ENCODE results near the gene MYBPC2.

MYBPC2 gene

DNA sequence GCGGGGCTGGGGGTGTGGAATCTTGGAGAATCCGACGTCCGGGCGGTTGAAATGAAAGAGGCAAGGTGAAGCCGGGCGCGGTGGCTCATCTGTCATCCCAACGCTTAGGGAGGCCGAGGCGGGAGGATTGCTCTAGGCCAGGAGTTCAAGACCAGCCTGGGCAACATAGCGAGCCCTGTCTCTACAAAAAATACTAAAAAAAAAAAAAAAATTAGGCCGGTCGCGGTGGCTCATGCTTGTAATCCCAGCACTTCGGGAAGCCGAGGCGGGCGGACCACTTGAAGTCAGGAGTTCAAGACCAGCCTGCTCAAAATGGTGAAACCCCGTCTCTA, 44.2 kb downstream of the MYBPC2 start:
- FAIRE-seq (no peak), DNase-seq (ENCODE audit: insufficient read length, low spot score) (no peak)
- TF ChIP-seq, protein P1, sequence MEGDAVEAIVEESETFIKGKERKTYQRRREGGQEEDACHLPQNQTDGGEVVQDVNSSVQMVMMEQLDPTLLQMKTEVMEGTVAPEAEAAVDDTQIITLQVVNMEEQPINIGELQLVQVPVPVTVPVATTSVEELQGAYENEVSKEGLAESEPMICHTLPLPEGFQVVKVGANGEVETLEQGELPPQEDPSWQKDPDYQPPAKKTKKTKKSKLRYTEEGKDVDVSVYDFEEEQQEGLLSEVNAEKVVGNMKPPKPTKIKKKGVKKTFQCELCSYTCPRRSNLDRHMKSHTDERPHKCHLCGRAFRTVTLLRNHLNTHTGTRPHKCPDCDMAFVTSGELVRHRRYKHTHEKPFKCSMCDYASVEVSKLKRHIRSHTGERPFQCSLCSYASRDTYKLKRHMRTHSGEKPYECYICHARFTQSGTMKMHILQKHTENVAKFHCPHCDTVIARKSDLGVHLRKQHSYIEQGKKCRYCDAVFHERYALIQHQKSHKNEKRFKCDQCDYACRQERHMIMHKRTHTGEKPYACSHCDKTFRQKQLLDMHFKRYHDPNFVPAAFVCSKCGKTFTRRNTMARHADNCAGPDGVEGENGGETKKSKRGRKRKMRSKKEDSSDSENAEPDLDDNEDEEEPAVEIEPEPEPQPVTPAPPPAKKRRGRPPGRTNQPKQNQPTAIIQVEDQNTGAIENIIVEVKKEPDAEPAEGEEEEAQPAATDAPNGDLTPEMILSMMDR (IDR thresholded peaks at IDR 0.05; ENCODE audit: insufficient read depth, missing control alignments), result no peak

DNA sequence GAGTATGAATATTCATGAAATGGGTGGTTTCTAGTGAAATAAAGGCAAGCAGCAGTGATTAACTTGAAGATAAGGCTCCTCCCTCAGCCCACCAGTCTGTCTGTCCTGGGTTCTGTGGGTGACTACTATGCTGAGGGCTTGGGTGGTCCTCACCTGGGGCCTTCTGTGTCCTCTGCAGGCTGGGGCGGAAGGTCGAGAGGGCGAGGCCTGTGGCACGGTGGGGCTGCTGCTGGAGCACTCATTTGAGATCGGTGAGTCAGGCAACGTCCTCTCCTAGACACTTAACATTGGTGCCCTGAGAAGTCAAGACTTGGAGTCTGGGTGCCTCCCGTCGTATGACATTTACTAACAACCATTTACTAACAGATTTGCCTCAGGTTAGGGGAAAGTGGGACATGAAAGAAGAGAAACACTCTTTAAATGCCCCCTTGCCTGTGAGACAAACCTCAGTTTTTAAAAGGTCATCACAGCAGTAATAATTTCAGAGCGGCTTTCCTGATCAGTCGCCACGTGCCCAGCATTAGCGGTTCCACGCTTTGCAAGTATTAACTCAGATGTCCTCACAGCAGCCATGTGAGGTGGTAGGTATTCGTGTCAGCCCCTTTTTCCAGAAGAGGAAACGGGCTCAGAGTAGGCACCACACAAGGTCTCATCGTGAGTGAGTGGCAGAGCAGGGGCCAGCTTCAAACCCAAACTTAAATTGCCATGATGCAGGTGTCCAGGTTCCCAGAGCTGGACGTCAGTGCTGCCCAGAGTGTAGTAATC, 45.2 kb downstream of the MYBPC2 start:
- FAIRE-seq (no peak), DNase-seq (ENCODE audit: insufficient read length, low spot score) (no peak)
- TF ChIP-seq, protein P1 (IDR thresholded peaks at IDR 0.05; ENCODE audit: insufficient read depth, missing control alignments), result no peak

DNA sequence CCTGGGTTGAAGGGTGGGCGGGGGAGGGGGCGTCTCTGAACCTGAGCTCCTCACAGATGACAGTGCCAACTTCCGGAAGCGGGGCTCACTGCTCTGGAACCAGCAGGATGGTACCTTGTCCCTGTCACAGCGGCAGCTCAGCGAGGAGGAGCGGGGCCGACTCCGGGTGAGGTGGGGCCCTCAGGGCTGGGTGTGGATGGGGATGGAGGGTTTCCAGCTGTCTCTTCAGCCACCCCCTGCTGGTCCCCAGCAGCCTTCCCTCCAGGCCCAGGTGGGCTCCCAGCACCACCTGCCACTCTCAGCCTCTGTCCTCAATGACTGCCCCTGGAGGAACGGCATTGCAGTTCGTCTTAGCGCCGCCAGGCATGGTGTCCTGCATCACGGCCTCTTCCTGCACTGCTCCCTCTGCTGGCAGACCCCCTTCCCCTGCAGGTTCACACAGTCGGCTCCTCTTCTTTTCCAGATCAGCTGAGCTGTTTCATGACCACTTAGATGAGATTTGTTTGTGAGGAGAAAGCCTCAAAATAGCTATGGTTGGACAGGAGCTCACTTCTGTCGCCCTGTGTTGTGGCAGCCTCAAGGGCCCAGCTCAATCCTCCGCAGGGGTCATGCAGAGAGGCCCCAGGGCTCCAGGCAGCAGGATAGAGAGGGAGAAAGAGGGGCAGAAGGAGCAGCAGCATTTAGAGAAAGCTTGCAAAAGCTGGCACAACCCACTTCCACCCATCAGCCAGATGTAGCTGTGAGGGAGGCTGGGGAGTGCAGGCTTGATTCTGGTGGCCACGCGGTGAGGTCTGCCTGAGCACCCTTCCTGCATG, 46.4 kb downstream of the MYBPC2 start:
- DNase-seq (ENCODE audit: insufficient read length, low spot score) (no peak), FAIRE-seq (no peak)
- TF ChIP-seq, protein P1 (IDR thresholded peaks at IDR 0.05; ENCODE audit: insufficient read depth, missing control alignments), result peak; percentile 77

DNA sequence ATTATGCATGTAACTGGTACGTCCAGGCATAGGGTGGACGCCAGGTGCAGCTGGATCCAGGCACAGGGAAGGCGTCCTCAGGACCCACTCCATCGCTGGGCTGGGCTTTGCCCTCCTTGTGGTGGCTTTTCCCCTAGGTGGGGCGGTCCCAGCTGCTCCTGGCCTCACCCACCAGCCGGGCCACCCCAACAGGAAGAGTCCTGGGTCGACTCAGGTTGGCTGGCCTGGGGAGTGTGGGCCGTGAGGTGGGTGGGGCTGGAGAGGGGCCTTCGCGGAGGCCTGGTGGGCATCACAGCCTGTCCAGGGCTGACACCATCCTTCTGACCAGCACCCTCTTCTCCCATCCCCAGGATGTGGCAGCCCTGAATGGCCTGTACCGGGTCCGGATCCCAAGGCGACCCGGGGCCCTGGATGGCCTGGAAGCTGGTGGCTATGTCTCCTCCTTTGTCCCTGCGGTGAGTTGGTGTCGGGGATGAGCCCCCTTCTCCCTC, 47.1 kb downstream of the MYBPC2 start:
- TF ChIP-seq, protein P1 (IDR thresholded peaks at IDR 0.05; ENCODE audit: insufficient read depth, missing control alignments), result no peak
- FAIRE-seq (no peak), DNase-seq (ENCODE audit: insufficient read length, low spot score) (no peak)

DNA sequence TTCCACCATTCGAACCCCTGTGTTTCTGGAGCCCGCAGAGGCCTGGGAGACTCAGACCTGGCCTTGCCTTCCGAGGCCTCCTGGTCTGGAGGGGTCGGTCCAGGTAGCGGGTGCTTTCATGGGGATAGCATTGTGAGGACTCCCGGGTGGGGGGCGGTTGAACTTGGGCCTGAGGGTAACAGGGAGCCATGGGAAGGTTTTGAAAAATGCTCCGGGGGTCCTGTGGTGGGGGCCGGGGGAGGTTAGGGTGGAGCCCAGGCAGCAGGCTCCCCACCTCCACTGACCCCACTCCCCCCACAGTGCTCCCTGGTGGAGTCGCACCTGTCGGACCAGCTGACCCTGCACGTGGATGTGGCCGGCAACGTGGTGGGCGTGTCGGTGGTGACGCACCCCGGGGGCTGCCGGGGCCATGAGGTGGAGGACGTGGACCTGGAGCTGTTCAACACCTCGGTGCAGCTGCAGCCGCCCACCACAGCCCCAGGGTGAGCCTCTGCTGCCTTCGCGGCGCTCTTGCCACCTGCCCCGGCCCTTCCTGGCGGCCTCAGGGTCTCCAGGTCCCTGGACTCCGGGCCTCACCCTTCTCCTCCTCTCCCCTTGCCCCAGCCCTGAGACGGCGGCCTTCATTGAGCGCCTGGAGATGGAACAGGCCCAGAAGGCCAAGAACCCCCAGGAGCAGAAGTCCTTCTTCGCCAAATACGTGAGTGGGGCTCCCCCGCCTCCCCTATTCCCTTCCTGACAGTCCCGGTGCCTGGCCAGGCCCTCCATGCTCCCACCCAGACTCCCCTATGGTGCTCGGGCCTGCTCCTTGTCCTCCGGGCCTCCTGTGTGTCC, 47.8 kb downstream of the MYBPC2 start:
- TF ChIP-seq, protein P1 (IDR thresholded peaks at IDR 0.05; ENCODE audit: insufficient read depth, missing control alignments), result no peak
- FAIRE-seq, result no peak
- DNase-seq (ENCODE audit: insufficient read length, low spot score), result no peak

DNA sequence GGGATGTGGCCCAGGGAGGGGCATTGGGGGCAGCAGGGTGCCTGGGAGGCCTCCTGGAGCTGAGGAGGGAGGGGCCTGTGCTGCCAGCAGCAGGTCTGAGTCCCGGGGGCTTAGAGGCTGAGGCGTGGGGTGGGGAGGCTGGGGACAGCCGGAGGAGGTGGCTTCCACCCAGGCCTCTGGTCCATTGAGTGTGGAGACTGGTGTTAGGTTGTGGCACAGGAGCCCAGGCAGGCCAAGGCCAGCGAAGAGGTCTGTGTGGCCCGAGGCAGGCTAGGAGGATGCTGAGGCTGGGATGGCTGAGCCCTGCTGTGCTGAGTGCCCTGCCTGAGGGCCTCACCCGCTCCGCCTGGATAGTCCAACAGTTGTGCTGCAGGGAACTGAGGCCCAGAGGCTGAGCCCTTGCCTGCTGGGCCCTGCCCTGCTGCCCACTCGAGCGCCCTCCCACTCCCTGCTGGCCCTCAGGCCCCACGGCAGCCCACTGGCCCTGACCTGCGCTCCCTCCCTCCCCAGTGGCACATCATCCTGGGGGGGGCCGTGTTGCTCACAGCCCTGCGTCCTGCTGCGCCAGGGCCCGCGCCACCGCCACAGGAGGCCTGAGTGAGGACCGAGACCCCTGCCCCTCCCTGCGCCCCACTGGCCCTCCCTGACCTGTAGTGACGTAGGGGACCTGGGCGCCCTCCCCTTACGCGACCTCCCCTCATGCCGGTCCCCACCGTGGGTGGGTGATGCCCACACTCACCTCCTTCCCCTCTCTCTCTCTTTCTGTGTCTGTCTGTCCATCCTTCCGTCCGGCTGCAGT, 48.9 kb downstream of the MYBPC2 start:
- FAIRE-seq, result no peak
- TF ChIP-seq, protein P1 (IDR thresholded peaks at IDR 0.05; ENCODE audit: insufficient read depth, missing control alignments), result no peak
- no peak for DNase-seq (ENCODE audit: insufficient read length, low spot score)
